ENCODE results near the gene SLIT3. TPM values are rescaled to one million over a fixed set of nuclear protein-coding genes. Genes with fewer than 3 reads are reported as not detected.

Gene SLIT3
- total RNA-seq, 1 donor from 2014 or later = 3.1 TPM

GRCh38 chr5:169133531-169133930 lies 167.4 kb downstream of the SLIT3 start:
- no peak for TF ChIP-seq CTCF (conservative IDR thresholded peaks at IDR 0.05; ENCODE audit: low read depth, low read length)
- DNase-seq (ENCODE audit: low read depth) = no peak
- no peak overlapping the region for H3K4me3 ChIP-seq (ENCODE audit: low read depth, low read length)

- DNase-seq (ENCODE audit: low read depth) = no peak
- no peak overlapping the region for H3K4me3 ChIP-seq (ENCODE audit: low read depth, low read length)
- no peak for TF ChIP-seq CTCF (conservative IDR thresholded peaks at IDR 0.05; ENCODE audit: low read depth, low read length)
Measured at GRCh38 chr5:169132302-169132660, 168.7 kb downstream of the SLIT3 start.

- H3K4me3 ChIP-seq (ENCODE audit: low read depth, low read length) = no peak overlapping the region
- DNase-seq (ENCODE audit: low read depth) = no peak
- TF ChIP-seq CTCF (conservative IDR thresholded peaks at IDR 0.05; ENCODE audit: low read depth, low read length) = no peak
Measured at GRCh38 chr5:169131616-169132301, 169.2 kb downstream of the SLIT3 start.

- H3K4me3 ChIP-seq (ENCODE audit: low read depth, low read length) = no peak overlapping the region
- no peak for DNase-seq (ENCODE audit: low read depth)
- TF ChIP-seq CTCF (conservative IDR thresholded peaks at IDR 0.05; ENCODE audit: low read depth, low read length) = no peak
Measured at GRCh38 chr5:169128679-169129078, 172.3 kb downstream of the SLIT3 start.

GRCh38 chr5:169127431-169127830 lies 173.5 kb downstream of the SLIT3 start:
- TF ChIP-seq CTCF (conservative IDR thresholded peaks at IDR 0.05; ENCODE audit: low read depth, low read length) = no peak
- DNase-seq (ENCODE audit: low read depth) = no peak
- no peak overlapping the region for H3K4me3 ChIP-seq (ENCODE audit: low read depth, low read length)

- no peak overlapping the region for H3K4me3 ChIP-seq (ENCODE audit: low read depth, low read length)
- TF ChIP-seq CTCF (conservative IDR thresholded peaks at IDR 0.05; ENCODE audit: low read depth, low read length) = no peak
- DNase-seq (ENCODE audit: low read depth) = no peak
Measured at GRCh38 chr5:169126481-169127021, 174.4 kb downstream of the SLIT3 start.

- TF ChIP-seq CTCF (conservative IDR thresholded peaks at IDR 0.05; ENCODE audit: low read depth, low read length) = no peak
- no peak for DNase-seq (ENCODE audit: low read depth)
Measured at GRCh38 chr5:169125571-169125970, 175.4 kb downstream of the SLIT3 start.

More at GRCh38 chr5:169125571-169125970, 175.4 kb downstream of the SLIT3 start:
- H3K4me3 ChIP-seq (ENCODE audit: low read depth, low read length) = no peak overlapping the region
